B cell (primary cell): ENCODE data around the gene TMC3. TPM values are rescaled to one million over a fixed set of nuclear protein-coding genes. Genes with fewer than 3 reads are reported as not detected.

Source experiments
- ATAC-seq: fragments of 200-7000 bp; cut with Tn5 transposase; one replicate; pipeline ENCODE4 v1.10.0; 2021; ENCODE audit warnings: low read depth, mild to moderate bottlenecking, moderate number of reproducible peaks, moderate library complexity
- CTCF ChIA-PET: fragments of 350-600 bp; sonication (Branson Sonifier 250); formaldehyde crosslinking; loops from one replicate; lab custom pipeline; 2021; ENCODE audit warnings: antibody characterized with exemption, inconsistent platforms; lab: Charles Lee
- POLR2A ChIA-PET: fragments of 350-600 bp; sonication (Branson Sonifier 250); formaldehyde crosslinking; loops from one replicate; lab custom pipeline; 2021; ENCODE audit warnings: antibody characterized with exemption; lab: Charles Lee
- DNase-seq: peaks from one replicate; pipeline ENCODE4 v3.0.0; 2013
- H2AFZ ChIP-seq: 2 replicates; pipeline ENCODE4 v1.6.1; 2012; ENCODE audit warnings: mild to moderate bottlenecking, low read depth, low read length; ENCODE audit not compliant: insufficient read depth, poor library complexity, severe bottlenecking
- H3K27ac ChIP-seq, 2 donors: 1 replicate in 1 of 2; 2 replicates in 1 of 2; pipeline ENCODE4 v1.5.1; 2012 to 2013; ENCODE audit warnings: low read length in 2 of 2, mild to moderate bottlenecking in 2 of 2, moderate library complexity in 1 of 2
- H3K27me3 ChIP-seq, 4 experiments: fragments of 200-600 bp in 1 of 4; sonication (generic) in 1 of 4; replicated peaks in 1 of 4; 1 replicate in 2 of 4; 2 replicates in 2 of 4; pipeline versions ENCODE4 v1.6.1 to v1.7.0; 2013 to 2016; ENCODE audit warnings: low read length in 3 of 4, mild to moderate bottlenecking in 2 of 4, mixed read lengths in 1 of 4, moderate library complexity in 1 of 4; ENCODE audit not compliant: insufficient read depth in 4 of 4, control insufficient read depth in 3 of 4; ENCODE audit errors: control extremely low read depth in 1 of 4
- H3K36me3 ChIP-seq, 2 experiments: replicated peaks in 1 of 2; 1 replicate in 1 of 2; 2 replicates in 1 of 2; pipeline versions ENCODE4 v1.6.1 to v1.7.1; 2013; ENCODE audit warnings: low read length in 1 of 2; ENCODE audit not compliant: insufficient read depth in 2 of 2, control insufficient read depth in 1 of 2; ENCODE audit errors: control extremely low read depth in 1 of 2, extremely low read depth in 1 of 2
- H3K4me1 ChIP-seq, 2 donors: fragments of 200-600 bp in 1 of 2; sonication (generic) in 1 of 2; 1 replicate in 1 of 2; 2 replicates in 1 of 2; pipeline versions ENCODE4 v1.5.1 to v1.6.1; 2013 to 2017; ENCODE audit warnings: low read length in 2 of 2; ENCODE audit not compliant: control insufficient read depth in 2 of 2, insufficient read depth in 2 of 2
- H3K4me2 ChIP-seq: replicated peaks from 2 replicates; pipeline ENCODE3; 2012; ENCODE audit warnings: mild to moderate bottlenecking, low read depth, low read length; ENCODE audit not compliant: poor library complexity, severe bottlenecking
- H3K4me3 ChIP-seq, 5 experiments: fragments of 200-600 bp in 1 of 5; sonication (generic) in 1 of 5; 1 replicate in 3 of 5; 2 replicates in 2 of 5; pipeline versions ENCODE4 v1.5.1 to v1.7.0; 2011 to 2016; ENCODE audit warnings: low read length in 4 of 5, mild to moderate bottlenecking in 4 of 5, low read depth in 2 of 5, control low read depth in 1 of 5, moderate library complexity in 1 of 5; ENCODE audit not compliant: insufficient read depth in 1 of 5; ENCODE audit errors: control extremely low read depth in 1 of 5, extremely low read depth in 1 of 5
- H3K79me2 ChIP-seq: fragments of 200-600 bp; sonication (generic); one replicate; pipeline ENCODE4 v1.6.0; 2016; ENCODE audit warnings: low read length; ENCODE audit not compliant: control insufficient read depth, insufficient read depth
- H3K9ac ChIP-seq: fragments of 200-600 bp; sonication (generic); 2 replicates; pipeline ENCODE4 v1.6.1; 2017; ENCODE audit warnings: mild to moderate bottlenecking, low read length, moderate library complexity
- H3K9me3 ChIP-seq, 3 donors: one replicate each; pipeline versions ENCODE4 v1.6.1 to v1.7.1; 2013; ENCODE audit warnings: low read length in 2 of 3; ENCODE audit not compliant: control insufficient read depth in 2 of 3, insufficient read depth in 1 of 3; ENCODE audit errors: control extremely low read depth in 1 of 3
- H4K20me1 ChIP-seq: 2 replicates; pipeline ENCODE4 v1.6.0; 2012; ENCODE audit warnings: mild to moderate bottlenecking, low read length; ENCODE audit not compliant: insufficient read depth, control insufficient read depth, poor library complexity, severe bottlenecking
- H3K27ac Mint-ChIP-seq: one replicate; pipeline ENCODE4 v1.8.0; 2021; ENCODE audit warnings: mixed read lengths
- H3K27me3 Mint-ChIP-seq: one replicate; pipeline ENCODE4 v1.8.0; 2021; ENCODE audit warnings: mixed read lengths
- H3K4me1 Mint-ChIP-seq: one replicate; pipeline ENCODE4 v1.8.0; 2021; ENCODE audit warnings: mixed read lengths
- H3K4me3 Mint-ChIP-seq: one replicate; pipeline ENCODE4 v1.8.0; 2021; ENCODE audit warnings: mixed read lengths
- H3K9me3 Mint-ChIP-seq: one replicate; pipeline ENCODE4 v1.8.0; 2022; ENCODE audit warnings: mixed read lengths; ENCODE audit not compliant: insufficient read depth
- EZH2 ChIP-seq: IDR thresholded peaks from 2 replicates; pipeline ENCODE4 v1.6.1; 2012; ENCODE audit warnings: borderline replicate concordance, low read depth, mild to moderate bottlenecking, moderate library complexity, low read length; ENCODE audit not compliant: insufficient read depth, poor library complexity, severe bottlenecking
- WGBS: methylation state at CpG from one replicate; pipeline ENCODE4 v1.1.5; 2013; ENCODE audit warnings: missing lambda C conversion rate; ENCODE audit not compliant: insufficient coverage; 5-methylcytosine and 5-hydroxymethylcytosine counted together
- intact Hi-C: fragments of 100-400 bp; cut with micrococcal nuclease; formaldehyde crosslinking; loops from one replicate; pipeline ENCODE4 v1.10.0; 2022
- polyA plus RNA-seq: library from polyadenylated mRNA; depleted of rRNA; stranded (reverse); fragments of >200 nt; gene quantifications from 2 replicates; pipeline ENCODE4 v1.2.3, GENCODE V29; 2012
- total RNA-seq, 2 donors: library from RNA; stranded (reverse); fragments of 120-200 nt in 1 of 2; gene quantifications; 1 replicate in 1 of 2; 2 replicates in 1 of 2; pipeline versions ENCODE4 v1.2.3 to v1.2.4, GENCODE V29; 2013 to 2022
- TF ChIP-seq, protein P1 (sequence below): fragments of 200-600 bp; IDR thresholded peaks from one replicate; pipeline ENCODE4 v1.8.0; 2022; ENCODE audit warnings: antibody characterized with exemption, mild to moderate bottlenecking

The TMC3 gene
- total and polyA plus RNA-seq, 2 donors (not counting 1 experiment from before 2014, with no cell fraction given), result not detected

DNA sequence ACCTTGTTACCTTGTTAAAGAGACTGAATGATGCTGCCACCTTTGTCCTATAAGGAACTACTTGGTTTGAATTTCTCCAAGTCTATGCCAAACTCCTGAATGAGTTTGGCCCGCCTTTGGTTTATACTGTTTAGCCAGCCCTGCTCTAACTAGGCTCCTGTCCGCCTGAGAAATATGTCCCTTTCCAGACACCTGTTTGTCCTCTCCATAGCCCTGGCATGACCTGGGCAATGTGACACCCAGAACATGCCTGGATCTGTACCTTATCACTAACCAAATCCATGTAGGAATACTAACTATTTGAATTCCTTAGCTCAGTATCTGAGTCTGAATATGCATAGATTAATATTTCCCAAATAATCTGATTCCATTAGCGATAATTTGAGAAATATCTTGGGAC is 24.4 kb upstream of the TMC3 start:
- DNase-seq, result no peak
- no peaks in the 10 kb centered on the region for H3K9me3 Mint-ChIP-seq
- ChIA-PET POLR2A (no interaction called here), CTCF (interaction anchor here (0.8 to 8.4 kb wide), 10 partner anchors 9 to 292 kb away, joined by 3 to 125 read pairs (median 16); partner anchors contain the start of gene STARD5)
- H3K4me3 ChIP-seq, result no peak overlapping the region
- no peak for ATAC-seq
- H3K27ac ChIP-seq, result no peak overlapping the region
- no peak overlapping the region for H3K9ac ChIP-seq
- no peaks in the 10 kb centered on the region for H3K27me3 ChIP-seq
- intact Hi-C loops, result no loop called here
- H3K4me1 ChIP-seq, result no peaks in the 10 kb centered on the region
- no peaks in the 10 kb centered on the region for H4K20me1 ChIP-seq
- WGBS, result 98% methylated on average over 3 of the region's 3 CpGs
- no peak overlapping the region for H3K4me2 ChIP-seq
- H3K79me2 ChIP-seq, result no peaks in the 10 kb centered on the region
- no peaks in the 10 kb centered on the region for H3K36me3 ChIP-seq
- H3K27ac Mint-ChIP-seq, result no peak overlapping the region
- no peak overlapping the region for H3K4me3 Mint-ChIP-seq
- TF ChIP-seq, protein P1, sequence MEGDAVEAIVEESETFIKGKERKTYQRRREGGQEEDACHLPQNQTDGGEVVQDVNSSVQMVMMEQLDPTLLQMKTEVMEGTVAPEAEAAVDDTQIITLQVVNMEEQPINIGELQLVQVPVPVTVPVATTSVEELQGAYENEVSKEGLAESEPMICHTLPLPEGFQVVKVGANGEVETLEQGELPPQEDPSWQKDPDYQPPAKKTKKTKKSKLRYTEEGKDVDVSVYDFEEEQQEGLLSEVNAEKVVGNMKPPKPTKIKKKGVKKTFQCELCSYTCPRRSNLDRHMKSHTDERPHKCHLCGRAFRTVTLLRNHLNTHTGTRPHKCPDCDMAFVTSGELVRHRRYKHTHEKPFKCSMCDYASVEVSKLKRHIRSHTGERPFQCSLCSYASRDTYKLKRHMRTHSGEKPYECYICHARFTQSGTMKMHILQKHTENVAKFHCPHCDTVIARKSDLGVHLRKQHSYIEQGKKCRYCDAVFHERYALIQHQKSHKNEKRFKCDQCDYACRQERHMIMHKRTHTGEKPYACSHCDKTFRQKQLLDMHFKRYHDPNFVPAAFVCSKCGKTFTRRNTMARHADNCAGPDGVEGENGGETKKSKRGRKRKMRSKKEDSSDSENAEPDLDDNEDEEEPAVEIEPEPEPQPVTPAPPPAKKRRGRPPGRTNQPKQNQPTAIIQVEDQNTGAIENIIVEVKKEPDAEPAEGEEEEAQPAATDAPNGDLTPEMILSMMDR, result no peak
- TF ChIP-seq EZH2, result no peak
- no peaks in the 10 kb centered on the region for H3K9me3 ChIP-seq
- H2AFZ ChIP-seq, result no peak overlapping the region
- no peaks in the 10 kb centered on the region for H3K4me1 Mint-ChIP-seq
- peaks cover 6% of the 10 kb centered on the region for H3K27me3 Mint-ChIP-seq

DNA sequence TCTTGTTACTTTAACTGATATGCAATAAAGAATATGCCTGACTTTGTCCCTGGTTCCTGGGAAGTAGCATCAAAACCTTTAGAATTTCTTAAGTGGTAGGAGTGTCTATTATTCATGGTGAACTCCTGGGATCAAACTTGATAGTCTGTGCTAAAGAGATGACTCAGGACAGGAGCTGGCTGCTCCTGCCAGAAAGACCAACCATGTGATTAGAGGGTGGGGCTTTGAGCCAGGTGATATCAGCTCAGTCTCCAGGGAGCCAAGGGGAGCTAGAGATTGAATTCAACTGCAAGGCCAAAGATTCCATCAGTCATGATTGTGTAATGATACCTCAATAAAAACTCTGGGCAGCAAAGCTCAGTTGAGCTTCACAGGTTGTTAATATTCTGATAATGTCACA is 20.6 kb upstream of the TMC3 start:
- no peak for TF ChIP-seq EZH2
- TF ChIP-seq, protein P1, result no peak
- Histone ChIP-seq H4K20me1 (no peaks in the 10 kb centered on the region), H3K9ac (no peak overlapping the region), H3K79me2 (no peaks in the 10 kb centered on the region), H2AFZ (no peak overlapping the region), H3K27me3 (no peaks in the 10 kb centered on the region), H3K36me3 (no peaks in the 10 kb centered on the region), H3K9me3 (no peaks in the 10 kb centered on the region), H3K4me2 (no peak overlapping the region), H3K4me3 (no peak overlapping the region), H3K4me1 (no peaks in the 10 kb centered on the region), H3K27ac (no peak overlapping the region)
- H3K27me3 Mint-ChIP-seq, result no peaks in the 10 kb centered on the region
- ATAC-seq, result no peak
- H3K4me1 Mint-ChIP-seq, result no peaks in the 10 kb centered on the region
- H3K27ac Mint-ChIP-seq, result no peak overlapping the region
- no peak overlapping the region for H3K4me3 Mint-ChIP-seq
- H3K9me3 Mint-ChIP-seq, result no peaks in the 10 kb centered on the region
- CTCF ChIA-PET, result interaction anchor here (2.0 to 3.7 kb wide), 3 partner anchors 58 to 129 kb away, joined by 5 to 17 read pairs (median 12); no protein-coding TSS in a partner anchor
- POLR2A ChIA-PET, result no interaction called here
- no peak for DNase-seq
- intact Hi-C loops, result no loop called here
